NB4 (cell line): ENCODE results near the gene MRPL36.

Source experiments
- DNase-seq: peaks from one replicate; pipeline ENCODE4 v3.0.0; 2010; ENCODE audit warnings: low read depth
- H3K4me3 ChIP-seq: one replicate; pipeline ENCODE4 v1.5.1; 2011; ENCODE audit warnings: mild to moderate bottlenecking, low read depth, low read length, moderate library complexity
- CTCF ChIP-seq: IDR thresholded peaks from one replicate; pipeline ENCODE4 v1.5.1; 2012; ENCODE audit warnings: low read depth, low read length
- MYC ChIP-seq: IDR thresholded peaks from 2 replicates; pipeline ENCODE4 v1.6.1; 2011; ENCODE audit warnings: low read depth, low read length
- POLR2A ChIP-seq: IDR thresholded peaks from 2 replicates; pipeline ENCODE4 v1.6.1; 2011; ENCODE audit warnings: mild to moderate bottlenecking; ENCODE audit not compliant: insufficient read length; ENCODE audit errors: extremely low read depth
- TF ChIP-seq, protein P1 (sequence below): IDR thresholded peaks from 2 replicates; pipeline ENCODE4 v1.6.1; 2011; ENCODE audit warnings: low read depth, low read length

Gene MRPL36

DNA sequence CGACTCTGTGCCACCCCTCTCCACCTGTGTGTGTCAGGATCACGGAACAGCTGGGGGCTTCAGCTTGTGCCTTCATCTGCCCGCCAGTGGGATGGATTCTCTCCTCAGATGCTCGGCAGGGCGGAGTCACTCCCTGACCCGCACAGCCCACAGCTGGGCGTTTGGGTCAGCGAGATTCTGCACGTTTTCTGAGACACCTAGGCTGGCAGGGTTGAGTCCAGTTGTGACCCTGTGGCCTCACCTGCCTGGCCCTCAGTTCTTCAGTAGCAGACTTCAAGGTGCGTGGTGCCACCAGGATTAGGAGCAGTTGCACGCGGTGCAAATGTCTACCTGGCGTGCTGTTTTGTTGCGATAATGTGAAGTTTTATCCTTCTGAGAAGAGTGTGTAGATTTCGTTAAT is 6.6 kb upstream of the MRPL36 start:
- no peak for DNase-seq
- TF ChIP-seq POLR2A = no peak
- TF ChIP-seq, protein P1, sequence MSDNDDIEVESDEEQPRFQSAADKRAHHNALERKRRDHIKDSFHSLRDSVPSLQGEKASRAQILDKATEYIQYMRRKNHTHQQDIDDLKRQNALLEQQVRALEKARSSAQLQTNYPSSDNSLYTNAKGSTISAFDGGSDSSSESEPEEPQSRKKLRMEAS = no peak
- no peak for TF ChIP-seq CTCF
- no peak for TF ChIP-seq MYC
- no peak overlapping the region for H3K4me3 ChIP-seq

GRCh38 chr5:1805736-1806135 is 6.1 kb upstream of the MRPL36 start:
- no peak for DNase-seq
- H3K4me3 ChIP-seq = no peak overlapping the region
- TF ChIP-seq, protein P1 = no peak
- TF ChIP-seq MYC (no peak), POLR2A (no peak), CTCF (no peak)

- DNase-seq = no peak
- TF ChIP-seq MYC = no peak
- no peak for TF ChIP-seq CTCF
- TF ChIP-seq, protein P1 = no peak
- TF ChIP-seq POLR2A = no peak
- H3K4me3 ChIP-seq = no peak overlapping the region
These were observed 5.7 kb upstream of the MRPL36 start for GRCh38 chr5:1805326-1805725.

DNA sequence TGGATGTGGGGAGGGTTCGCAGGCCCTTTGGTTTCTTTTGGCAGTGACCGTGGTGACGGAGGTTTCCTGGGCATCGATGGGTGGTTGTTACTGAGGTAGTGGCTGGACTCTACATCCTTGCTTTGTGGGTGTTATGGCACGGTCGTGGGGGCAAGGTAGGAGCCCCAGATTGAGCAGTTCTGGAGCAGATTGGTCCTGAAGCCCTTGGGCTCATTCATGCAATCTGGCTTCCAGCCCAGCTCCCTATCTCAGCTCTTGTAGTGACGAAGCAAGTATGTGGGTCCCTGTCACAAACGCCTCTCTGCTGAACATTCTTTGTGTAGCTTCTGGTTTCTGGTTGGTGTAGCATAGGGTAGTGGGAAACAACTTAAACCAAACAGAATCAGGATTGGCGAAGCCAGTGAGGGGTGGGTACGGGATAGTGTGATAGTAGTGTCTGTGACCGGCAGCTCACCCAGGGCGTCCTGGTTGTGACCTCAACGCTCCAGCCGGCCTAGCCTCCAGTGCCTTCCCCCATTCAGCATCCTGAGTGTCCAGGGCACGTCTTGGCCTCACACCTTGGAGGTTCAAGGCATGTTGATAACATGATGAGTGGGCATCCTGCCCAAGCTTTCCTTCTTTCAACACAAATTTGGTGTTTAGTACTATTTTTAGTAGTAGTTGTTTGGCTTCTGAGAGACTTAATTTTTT is 4.5 kb upstream of the MRPL36 start:
- no peak for DNase-seq
- no peak overlapping the region for H3K4me3 ChIP-seq
- no peak for TF ChIP-seq MYC
- TF ChIP-seq, protein P1 = no peak
- TF ChIP-seq CTCF = no peak
- no peak for TF ChIP-seq POLR2A

DNA sequence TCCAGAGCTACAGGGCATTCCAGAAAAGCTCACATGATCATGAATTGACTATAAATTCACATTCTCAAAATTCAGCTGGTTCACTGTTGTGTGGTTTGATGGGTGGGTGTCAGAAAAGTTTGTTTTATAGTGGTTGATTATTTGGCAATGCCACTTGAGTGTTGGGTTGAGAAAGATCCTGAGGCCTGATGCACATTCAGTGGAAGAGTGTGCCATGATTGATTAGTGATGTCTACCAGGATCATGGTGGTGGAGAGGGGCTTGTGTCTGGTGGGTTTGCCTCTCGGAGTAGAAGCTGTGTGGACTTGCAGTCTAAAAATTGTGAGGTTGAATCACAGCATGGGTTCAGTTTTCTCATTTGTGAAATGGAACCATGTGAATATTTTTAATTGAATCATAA is 3.6 kb upstream of the MRPL36 start:
- H3K4me3 ChIP-seq = no peak overlapping the region
- no peak for DNase-seq
- no peak for TF ChIP-seq CTCF
- no peak for TF ChIP-seq MYC
- no peak for TF ChIP-seq POLR2A
- TF ChIP-seq, protein P1 = no peak

GRCh38 chr5:1801967-1802295 is 2.3 kb upstream of the MRPL36 start:
- TF ChIP-seq POLR2A = no peak
- TF ChIP-seq MYC = no peak
- TF ChIP-seq CTCF = no peak
- TF ChIP-seq, protein P1 = no peak
- DNase-seq = peak; percentile 52
- peak overlapping the region; percentile 75 for H3K4me3 ChIP-seq
